Ovary (tissue), 3 donors: ENCODE measurements around the gene PTPN7.

Experiments used
- CTCF ChIP-seq, 3 donors: fragments of 450-650 bp in 2 of 3; fragments of 200-600 bp in 1 of 3; IDR thresholded peaks; one replicate each; pipeline versions ENCODE4 v1.5.1 to v1.8.0; 2016 to 2022; ENCODE audit warnings: antibody characterized with exemption in 3 of 3, mild to moderate bottlenecking in 1 of 3
- EP300 ChIP-seq: sonication (generic); formaldehyde crosslinking; IDR thresholded peaks from one replicate; pipeline ENCODE4 v1.6.1; 2017; ENCODE audit warnings: antibody characterized with exemption
- POLR2A ChIP-seq: fragments of 450-650 bp; IDR thresholded peaks from one replicate; pipeline ENCODE4 v1.6.1; 2017; ENCODE audit warnings: antibody characterized with exemption, mild to moderate bottlenecking, moderate library complexity
- donor health status: DM: no; HTN: no; CAD: no.

GRCh38 chr1:202124142-202124541 lies 36.3 kb downstream of the PTPN7 start:
- TF ChIP-seq CTCF (IDR thresholded peaks at IDR 0.05): no peak
- TF ChIP-seq POLR2A: no peak
- no peak for TF ChIP-seq EP300
